B cell (primary cell): Measurements from ENCODE around the gene VAV2. TPM values are rescaled to one million over a fixed set of nuclear protein-coding genes. Genes with fewer than 3 reads are reported as not detected.

Experiments used
- ATAC-seq: fragments of 200-7000 bp; cut with Tn5 transposase; one replicate; pipeline ENCODE4 v1.10.0; 2021; ENCODE audit warnings: low read depth, mild to moderate bottlenecking, moderate number of reproducible peaks, moderate library complexity
- CTCF ChIA-PET: fragments of 350-600 bp; sonication (Branson Sonifier 250); formaldehyde crosslinking; loops from one replicate; lab custom pipeline; 2021; ENCODE audit warnings: antibody characterized with exemption, inconsistent platforms; lab: Charles Lee
- POLR2A ChIA-PET: fragments of 350-600 bp; sonication (Branson Sonifier 250); formaldehyde crosslinking; loops from one replicate; lab custom pipeline; 2021; ENCODE audit warnings: antibody characterized with exemption; lab: Charles Lee
- DNase-seq: peaks from one replicate; pipeline ENCODE4 v3.0.0; 2013
- H2AFZ ChIP-seq: 2 replicates; pipeline ENCODE4 v1.6.1; 2012; ENCODE audit warnings: mild to moderate bottlenecking, low read depth, low read length; ENCODE audit not compliant: insufficient read depth, poor library complexity, severe bottlenecking
- H3K27ac ChIP-seq, 2 donors: 1 replicate in 1 of 2; 2 replicates in 1 of 2; pipeline ENCODE4 v1.5.1; 2012 to 2013; ENCODE audit warnings: low read length in 2 of 2, mild to moderate bottlenecking in 2 of 2, moderate library complexity in 1 of 2
- H3K27me3 ChIP-seq, 4 experiments: fragments of 200-600 bp in 1 of 4; sonication (generic) in 1 of 4; replicated peaks in 1 of 4; 1 replicate in 2 of 4; 2 replicates in 2 of 4; pipeline versions ENCODE4 v1.6.1 to v1.7.0; 2013 to 2016; ENCODE audit warnings: low read length in 3 of 4, mild to moderate bottlenecking in 2 of 4, mixed read lengths in 1 of 4, moderate library complexity in 1 of 4; ENCODE audit not compliant: insufficient read depth in 4 of 4, control insufficient read depth in 3 of 4; ENCODE audit errors: control extremely low read depth in 1 of 4
- H3K36me3 ChIP-seq, 2 experiments: replicated peaks in 1 of 2; 1 replicate in 1 of 2; 2 replicates in 1 of 2; pipeline versions ENCODE4 v1.6.1 to v1.7.1; 2013; ENCODE audit warnings: low read length in 1 of 2; ENCODE audit not compliant: insufficient read depth in 2 of 2, control insufficient read depth in 1 of 2; ENCODE audit errors: control extremely low read depth in 1 of 2, extremely low read depth in 1 of 2
- H3K4me1 ChIP-seq, 2 donors: fragments of 200-600 bp in 1 of 2; sonication (generic) in 1 of 2; 1 replicate in 1 of 2; 2 replicates in 1 of 2; pipeline versions ENCODE4 v1.5.1 to v1.6.1; 2013 to 2017; ENCODE audit warnings: low read length in 2 of 2; ENCODE audit not compliant: control insufficient read depth in 2 of 2, insufficient read depth in 2 of 2
- H3K4me2 ChIP-seq: replicated peaks from 2 replicates; pipeline ENCODE3; 2012; ENCODE audit warnings: mild to moderate bottlenecking, low read depth, low read length; ENCODE audit not compliant: poor library complexity, severe bottlenecking
- H3K4me3 ChIP-seq, 5 experiments: fragments of 200-600 bp in 1 of 5; sonication (generic) in 1 of 5; 1 replicate in 3 of 5; 2 replicates in 2 of 5; pipeline versions ENCODE4 v1.5.1 to v1.7.0; 2011 to 2016; ENCODE audit warnings: low read length in 4 of 5, mild to moderate bottlenecking in 4 of 5, low read depth in 2 of 5, control low read depth in 1 of 5, moderate library complexity in 1 of 5; ENCODE audit not compliant: insufficient read depth in 1 of 5; ENCODE audit errors: control extremely low read depth in 1 of 5, extremely low read depth in 1 of 5
- H3K79me2 ChIP-seq: fragments of 200-600 bp; sonication (generic); one replicate; pipeline ENCODE4 v1.6.0; 2016; ENCODE audit warnings: low read length; ENCODE audit not compliant: control insufficient read depth, insufficient read depth
- H3K9ac ChIP-seq: fragments of 200-600 bp; sonication (generic); 2 replicates; pipeline ENCODE4 v1.6.1; 2017; ENCODE audit warnings: mild to moderate bottlenecking, low read length, moderate library complexity
- H3K9me3 ChIP-seq, 3 donors: one replicate each; pipeline versions ENCODE4 v1.6.1 to v1.7.1; 2013; ENCODE audit warnings: low read length in 2 of 3; ENCODE audit not compliant: control insufficient read depth in 2 of 3, insufficient read depth in 1 of 3; ENCODE audit errors: control extremely low read depth in 1 of 3
- H4K20me1 ChIP-seq: 2 replicates; pipeline ENCODE4 v1.6.0; 2012; ENCODE audit warnings: mild to moderate bottlenecking, low read length; ENCODE audit not compliant: insufficient read depth, control insufficient read depth, poor library complexity, severe bottlenecking
- H3K27ac Mint-ChIP-seq: one replicate; pipeline ENCODE4 v1.8.0; 2021; ENCODE audit warnings: mixed read lengths
- H3K27me3 Mint-ChIP-seq: one replicate; pipeline ENCODE4 v1.8.0; 2021; ENCODE audit warnings: mixed read lengths
- H3K4me1 Mint-ChIP-seq: one replicate; pipeline ENCODE4 v1.8.0; 2021; ENCODE audit warnings: mixed read lengths
- H3K4me3 Mint-ChIP-seq: one replicate; pipeline ENCODE4 v1.8.0; 2021; ENCODE audit warnings: mixed read lengths
- H3K9me3 Mint-ChIP-seq: one replicate; pipeline ENCODE4 v1.8.0; 2022; ENCODE audit warnings: mixed read lengths; ENCODE audit not compliant: insufficient read depth
- EZH2 ChIP-seq: IDR thresholded peaks from 2 replicates; pipeline ENCODE4 v1.6.1; 2012; ENCODE audit warnings: borderline replicate concordance, low read depth, mild to moderate bottlenecking, moderate library complexity, low read length; ENCODE audit not compliant: insufficient read depth, poor library complexity, severe bottlenecking
- WGBS: methylation state at CpG from one replicate; pipeline ENCODE4 v1.1.5; 2013; ENCODE audit warnings: missing lambda C conversion rate; ENCODE audit not compliant: insufficient coverage; 5-methylcytosine and 5-hydroxymethylcytosine counted together
- intact Hi-C: fragments of 100-400 bp; cut with micrococcal nuclease; formaldehyde crosslinking; loops from one replicate; pipeline ENCODE4 v1.10.0; 2022
- polyA plus RNA-seq: library from polyadenylated mRNA; depleted of rRNA; stranded (reverse); fragments of >200 nt; gene quantifications from 2 replicates; pipeline ENCODE4 v1.2.3, GENCODE V29; 2012
- total RNA-seq, 2 donors: library from RNA; stranded (reverse); fragments of 120-200 nt in 1 of 2; gene quantifications; 1 replicate in 1 of 2; 2 replicates in 1 of 2; pipeline versions ENCODE4 v1.2.3 to v1.2.4, GENCODE V29; 2013 to 2022
- TF ChIP-seq, protein P1 (sequence below): fragments of 200-600 bp; IDR thresholded peaks from one replicate; pipeline ENCODE4 v1.8.0; 2022; ENCODE audit warnings: antibody characterized with exemption, mild to moderate bottlenecking

VAV2 gene
- total and polyA plus RNA-seq, 2 donors (not counting 1 experiment from before 2014, with no cell fraction given) = 34.4 to 128 TPM

DNA sequence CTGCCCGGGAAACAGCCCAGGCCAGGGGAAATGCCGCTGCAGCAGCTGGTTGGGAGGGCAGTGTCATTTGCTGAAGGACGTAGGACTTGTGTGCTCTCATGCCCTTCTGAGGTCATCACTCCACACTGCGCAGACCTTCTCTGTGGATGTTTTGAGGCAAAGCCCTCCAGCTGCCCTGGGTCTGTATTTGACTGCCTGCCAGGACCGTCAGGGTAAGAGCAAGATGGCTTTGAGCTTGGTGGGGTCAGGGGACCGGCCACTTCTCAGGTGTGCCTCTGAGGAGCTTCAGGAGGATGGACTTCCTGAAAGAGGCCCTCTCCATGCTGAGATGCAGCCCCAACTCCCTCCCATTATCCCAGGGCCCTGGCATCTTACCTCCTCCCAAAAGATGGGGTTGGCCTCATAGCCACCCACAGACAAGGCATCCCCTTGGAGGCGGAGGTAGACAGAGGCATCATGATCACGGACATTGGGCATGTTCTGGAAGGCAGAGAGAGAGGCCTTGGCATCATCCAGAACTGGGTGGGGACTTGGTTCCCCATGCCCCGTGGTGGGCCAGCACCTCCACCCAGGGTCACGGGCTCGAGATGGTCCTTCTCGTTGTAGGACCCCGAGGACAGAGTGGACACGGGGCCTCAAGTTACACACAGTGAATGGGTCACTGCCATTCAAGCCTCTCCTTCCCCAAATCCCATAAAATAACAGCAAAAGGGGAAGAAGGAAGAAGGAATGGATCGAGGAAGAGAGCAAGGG, 273.4 kb downstream of the VAV2 start:
- no peak overlapping the region for H3K9ac ChIP-seq
- peaks cover 0 to 10% (median 0%) of the 10 kb centered on the region in 3 donors for H3K9me3 ChIP-seq
- H3K79me2 ChIP-seq = no peaks in the 10 kb centered on the region
- H3K27me3 ChIP-seq = peaks cover 0 to 17% (median 0%) of the 10 kb centered on the region in 4 experiments
- TF ChIP-seq, protein P1, sequence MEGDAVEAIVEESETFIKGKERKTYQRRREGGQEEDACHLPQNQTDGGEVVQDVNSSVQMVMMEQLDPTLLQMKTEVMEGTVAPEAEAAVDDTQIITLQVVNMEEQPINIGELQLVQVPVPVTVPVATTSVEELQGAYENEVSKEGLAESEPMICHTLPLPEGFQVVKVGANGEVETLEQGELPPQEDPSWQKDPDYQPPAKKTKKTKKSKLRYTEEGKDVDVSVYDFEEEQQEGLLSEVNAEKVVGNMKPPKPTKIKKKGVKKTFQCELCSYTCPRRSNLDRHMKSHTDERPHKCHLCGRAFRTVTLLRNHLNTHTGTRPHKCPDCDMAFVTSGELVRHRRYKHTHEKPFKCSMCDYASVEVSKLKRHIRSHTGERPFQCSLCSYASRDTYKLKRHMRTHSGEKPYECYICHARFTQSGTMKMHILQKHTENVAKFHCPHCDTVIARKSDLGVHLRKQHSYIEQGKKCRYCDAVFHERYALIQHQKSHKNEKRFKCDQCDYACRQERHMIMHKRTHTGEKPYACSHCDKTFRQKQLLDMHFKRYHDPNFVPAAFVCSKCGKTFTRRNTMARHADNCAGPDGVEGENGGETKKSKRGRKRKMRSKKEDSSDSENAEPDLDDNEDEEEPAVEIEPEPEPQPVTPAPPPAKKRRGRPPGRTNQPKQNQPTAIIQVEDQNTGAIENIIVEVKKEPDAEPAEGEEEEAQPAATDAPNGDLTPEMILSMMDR = no peak
- TF ChIP-seq EZH2 = no peak
- Mint-ChIP-seq H3K9me3 (peaks cover 3% of the 10 kb centered on the region), H3K27me3 (peaks cover 50% of the 10 kb centered on the region), H3K4me3 (no peak overlapping the region), H3K4me1 (no peaks in the 10 kb centered on the region), H3K27ac (no peak overlapping the region)
- intact Hi-C loops = no loop called here
- H4K20me1 ChIP-seq = no peaks in the 10 kb centered on the region
- ATAC-seq (no peak), DNase-seq (no peak)
- H3K27ac ChIP-seq = no peak overlapping the region
- WGBS = 93% methylated on average over 10 of the region's 15 CpGs
- ChIA-PET CTCF (no interaction called here), POLR2A (no interaction called here)
- H3K4me2 ChIP-seq = no peak overlapping the region
- no peaks in the 10 kb centered on the region for H3K4me1 ChIP-seq
- no peaks in the 10 kb centered on the region for H3K36me3 ChIP-seq
- no peak overlapping the region for H2AFZ ChIP-seq
- no peak overlapping the region for H3K4me3 ChIP-seq
